Skeletal muscle satellite cell (primary cell): ENCODE measurements around the gene NKAIN4.

ENCODE experiments used
- H3K27me3 ChIP-seq: 2 replicates; pipeline ENCODE4 v1.7.0; 2013; ENCODE audit warnings: low read length; ENCODE audit not compliant: control insufficient read depth, insufficient read depth
- H3K36me3 ChIP-seq: 2 replicates; pipeline ENCODE4 v1.7.0; 2013; ENCODE audit warnings: mild to moderate bottlenecking, control low read depth, low read length; ENCODE audit not compliant: insufficient read depth
- H3K4me1 ChIP-seq: 2 replicates; pipeline ENCODE4 v1.7.0; 2013; ENCODE audit warnings: low read length; ENCODE audit not compliant: control insufficient read depth, insufficient read depth
- H3K4me2 ChIP-seq: 2 replicates; pipeline ENCODE4 v1.7.0; 2013; ENCODE audit warnings: mild to moderate bottlenecking, low read length
- H3K4me3 ChIP-seq: 2 replicates; pipeline ENCODE4 v1.7.0; 2013; ENCODE audit warnings: low read length
- H3K9ac ChIP-seq: 2 replicates; pipeline ENCODE4 v1.7.0; 2013; ENCODE audit warnings: mild to moderate bottlenecking, low read depth, low read length, moderate library complexity
- H3K9me3 ChIP-seq: replicated peaks from 2 replicates; pipeline ENCODE4 v1.7.0; 2013; ENCODE audit warnings: mild to moderate bottlenecking, control low read depth, low read length

NKAIN4 gene

GRCh38 chr20:63269724-63270123, 15.5 kb upstream of the NKAIN4 start:
- Histone ChIP-seq H3K36me3 (no peaks in the 10 kb centered on the region), H3K4me2 (no peak overlapping the region), H3K4me3 (no peak overlapping the region), H3K27me3 (peaks cover 42% of the 10 kb centered on the region), H3K4me1 (peaks cover 15% of the 10 kb centered on the region), H3K9ac (no peak overlapping the region), H3K9me3 (no peaks in the 10 kb centered on the region)

DNA sequence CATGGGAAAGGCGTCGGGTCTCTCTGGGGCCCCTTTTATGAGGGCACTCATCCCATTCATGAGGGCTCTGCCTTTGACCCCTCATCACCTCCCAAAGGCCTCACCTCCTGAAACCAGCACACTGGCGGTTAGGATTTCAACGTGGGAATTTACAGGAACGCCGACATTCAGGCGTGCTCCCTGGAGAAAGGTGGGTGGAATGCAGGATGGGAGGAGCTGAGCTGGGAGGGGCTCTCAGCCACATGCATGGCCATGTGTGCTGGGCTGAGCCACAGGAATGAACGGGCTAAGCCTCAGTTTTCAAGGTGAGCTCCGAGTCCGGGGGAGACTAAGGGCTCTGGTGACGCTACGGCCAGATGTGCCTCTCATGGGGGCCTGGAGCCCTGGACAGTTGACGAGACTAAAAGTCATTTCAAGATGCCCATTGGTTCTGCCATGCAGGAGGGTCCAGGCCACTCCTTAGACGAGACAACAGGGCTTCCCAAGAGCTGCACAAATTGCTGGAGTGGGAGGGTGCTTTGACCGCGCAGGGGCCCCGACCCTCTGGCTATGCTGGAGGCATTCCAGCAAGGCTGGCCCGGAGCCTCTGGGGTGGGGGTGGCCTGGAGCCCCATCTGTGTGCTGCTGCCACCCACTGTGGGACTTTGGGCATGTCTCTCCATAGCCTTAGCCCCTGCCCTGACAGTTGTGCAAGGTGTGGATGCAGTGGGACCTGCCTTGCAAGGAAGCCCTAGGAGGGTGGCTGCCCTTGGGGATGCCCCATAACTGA, 14.6 kb upstream of the NKAIN4 start:
- H3K27me3 ChIP-seq: peaks cover 51% of the 10 kb centered on the region
- H3K9ac ChIP-seq: no peak overlapping the region

DNA sequence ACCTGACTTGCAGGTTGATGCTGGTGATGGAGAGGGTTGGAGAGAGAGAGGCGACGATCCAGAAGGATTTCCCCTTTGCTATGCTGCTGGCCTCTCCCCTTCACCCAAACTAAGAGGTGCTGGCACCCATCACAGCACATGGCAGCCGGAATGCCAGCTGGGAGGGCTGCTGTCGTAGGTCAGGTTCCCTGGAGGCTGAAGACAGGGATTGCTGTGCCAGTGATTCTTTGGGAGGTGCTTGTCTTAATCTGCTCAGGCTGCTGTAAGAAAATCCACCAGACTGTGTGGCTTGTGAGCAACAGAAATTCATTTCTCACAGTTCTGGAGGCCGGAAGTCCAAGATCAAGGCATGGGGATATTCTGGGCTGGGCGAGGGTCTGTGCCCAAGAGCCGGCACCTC, 14.0 kb upstream of the NKAIN4 start:
- no peak overlapping the region for H3K9ac ChIP-seq
- peaks cover 52% of the 10 kb centered on the region for H3K27me3 ChIP-seq
- H3K36me3 ChIP-seq: no peaks in the 10 kb centered on the region
- no peak overlapping the region for H3K4me3 ChIP-seq
- H3K4me1 ChIP-seq: peaks cover 4% of the 10 kb centered on the region
- no peaks in the 10 kb centered on the region for H3K9me3 ChIP-seq
- no peak overlapping the region for H3K4me2 ChIP-seq

More for the DNA sequence above, 14.6 kb upstream of the NKAIN4 start:
- Histone ChIP-seq H3K9me3 (no peaks in the 10 kb centered on the region), H3K4me3 (no peak overlapping the region), H3K36me3 (no peaks in the 10 kb centered on the region), H3K4me2 (no peak overlapping the region), H3K4me1 (peaks cover 7% of the 10 kb centered on the region)

DNA sequence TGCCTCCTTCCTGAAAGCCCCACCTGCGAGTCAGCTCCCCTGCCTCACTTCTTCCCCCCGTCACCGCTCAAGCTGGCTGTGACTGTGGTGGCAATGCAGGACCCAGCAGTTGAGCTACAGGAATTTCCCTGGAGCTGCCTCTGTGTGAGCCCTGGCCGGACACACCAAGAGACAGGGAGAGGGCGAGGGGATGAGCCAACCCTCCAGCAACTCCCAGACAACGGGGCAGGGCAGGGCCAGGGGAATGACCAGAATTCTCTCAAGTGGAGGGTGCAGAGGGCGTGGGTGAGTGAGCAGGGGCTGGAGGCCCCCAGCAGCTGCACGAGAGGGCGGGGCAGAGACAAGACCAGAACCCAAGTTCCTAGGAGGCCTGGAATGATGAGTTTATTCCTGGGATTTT, 13.4 kb upstream of the NKAIN4 start:
- peaks cover 4% of the 10 kb centered on the region for H3K4me1 ChIP-seq
- no peak overlapping the region for H3K4me3 ChIP-seq
- H3K9ac ChIP-seq: no peak overlapping the region
- H3K9me3 ChIP-seq: no peaks in the 10 kb centered on the region
- no peak overlapping the region for H3K4me2 ChIP-seq
- no peaks in the 10 kb centered on the region for H3K36me3 ChIP-seq
- H3K27me3 ChIP-seq: peaks cover 52% of the 10 kb centered on the region

DNA sequence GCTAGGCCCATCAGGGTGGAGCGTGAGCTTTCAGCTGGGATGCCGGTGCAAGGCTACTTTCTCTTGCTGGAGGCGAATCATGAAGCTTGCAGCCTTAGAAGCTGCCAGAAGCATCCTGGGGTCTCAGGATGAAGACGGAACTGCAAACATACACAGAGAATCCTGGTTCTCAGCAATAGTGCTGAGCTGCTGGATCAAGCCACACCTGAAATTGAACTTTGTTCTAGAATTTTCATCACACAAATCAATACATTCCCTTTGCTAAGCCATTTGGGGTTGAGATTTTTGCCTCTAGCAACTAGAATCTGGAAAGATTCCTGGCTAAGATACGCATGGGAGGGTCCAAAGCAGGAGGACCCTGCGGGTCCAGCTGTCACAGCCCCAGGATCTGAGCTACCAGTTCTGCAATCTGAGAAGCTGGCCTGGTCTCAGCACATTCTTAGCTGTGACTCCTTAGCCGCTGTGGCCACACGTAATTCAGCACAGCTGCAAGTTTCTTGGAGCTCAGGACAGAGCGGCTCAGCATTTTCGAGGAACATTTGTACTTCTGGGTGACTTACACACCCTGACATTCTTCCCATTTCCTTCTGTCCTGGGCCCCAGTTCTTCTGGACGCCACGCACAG, 11.7 kb upstream of the NKAIN4 start:
- Histone ChIP-seq H3K4me1 (peaks cover 4% of the 10 kb centered on the region), H3K4me2 (no peak overlapping the region), H3K9ac (no peak overlapping the region), H3K27me3 (peaks cover 59% of the 10 kb centered on the region), H3K36me3 (no peaks in the 10 kb centered on the region), H3K9me3 (no peaks in the 10 kb centered on the region), H3K4me3 (no peak overlapping the region)

DNA sequence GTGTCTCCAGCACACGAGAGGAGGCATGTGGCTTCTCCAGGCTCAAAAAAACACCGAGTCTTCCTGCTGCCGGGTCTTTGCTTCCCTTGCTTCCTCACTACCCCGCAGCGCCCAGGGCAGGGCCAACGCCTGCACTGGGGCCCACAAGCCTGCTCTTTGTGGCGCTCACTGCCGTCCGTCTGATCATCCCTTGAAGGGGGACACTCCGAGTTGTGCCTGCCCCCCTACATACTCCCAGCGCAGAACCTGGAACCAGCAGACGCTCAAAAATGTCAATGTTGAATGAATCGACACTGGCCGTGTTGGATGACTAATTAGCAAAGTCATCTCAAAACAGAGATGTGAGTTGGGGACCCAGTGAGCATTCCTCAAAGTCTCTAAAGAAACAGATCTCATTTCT, 10.3 kb upstream of the NKAIN4 start:
- Histone ChIP-seq H3K4me2 (no peak overlapping the region), H3K36me3 (no peaks in the 10 kb centered on the region), H3K4me3 (no peak overlapping the region), H3K9me3 (no peaks in the 10 kb centered on the region), H3K9ac (no peak overlapping the region), H3K27me3 (peaks cover 74% of the 10 kb centered on the region), H3K4me1 (peaks cover 4% of the 10 kb centered on the region)

- Histone ChIP-seq H3K9me3 (no peaks in the 10 kb centered on the region), H3K27me3 (peaks cover 76% of the 10 kb centered on the region), H3K4me3 (no peak overlapping the region), H3K4me1 (peaks cover 4% of the 10 kb centered on the region), H3K4me2 (no peak overlapping the region), H3K36me3 (no peaks in the 10 kb centered on the region), H3K9ac (no peak overlapping the region)
Observed at GRCh38 chr20:63264000-63264399, 9.7 kb upstream of the NKAIN4 start.

- no peaks in the 10 kb centered on the region for H3K9me3 ChIP-seq
- H3K4me2 ChIP-seq: no peak overlapping the region
- no peaks in the 10 kb centered on the region for H3K36me3 ChIP-seq
- H3K9ac ChIP-seq: no peak overlapping the region
- no peak overlapping the region for H3K4me3 ChIP-seq
- peaks cover 76% of the 10 kb centered on the region for H3K27me3 ChIP-seq
- peaks cover 1% of the 10 kb centered on the region for H3K4me1 ChIP-seq
Observed at GRCh38 chr20:63262836-63263235, 8.6 kb upstream of the NKAIN4 start.

GRCh38 chr20:63261795-63262528, 7.7 kb upstream of the NKAIN4 start:
- H3K36me3 ChIP-seq: no peaks in the 10 kb centered on the region
- no peaks in the 10 kb centered on the region for H3K4me1 ChIP-seq
- no peak overlapping the region for H3K4me2 ChIP-seq
- no peaks in the 10 kb centered on the region for H3K9me3 ChIP-seq
- peaks cover 73% of the 10 kb centered on the region for H3K27me3 ChIP-seq
- no peak overlapping the region for H3K4me3 ChIP-seq
- no peak overlapping the region for H3K9ac ChIP-seq

DNA sequence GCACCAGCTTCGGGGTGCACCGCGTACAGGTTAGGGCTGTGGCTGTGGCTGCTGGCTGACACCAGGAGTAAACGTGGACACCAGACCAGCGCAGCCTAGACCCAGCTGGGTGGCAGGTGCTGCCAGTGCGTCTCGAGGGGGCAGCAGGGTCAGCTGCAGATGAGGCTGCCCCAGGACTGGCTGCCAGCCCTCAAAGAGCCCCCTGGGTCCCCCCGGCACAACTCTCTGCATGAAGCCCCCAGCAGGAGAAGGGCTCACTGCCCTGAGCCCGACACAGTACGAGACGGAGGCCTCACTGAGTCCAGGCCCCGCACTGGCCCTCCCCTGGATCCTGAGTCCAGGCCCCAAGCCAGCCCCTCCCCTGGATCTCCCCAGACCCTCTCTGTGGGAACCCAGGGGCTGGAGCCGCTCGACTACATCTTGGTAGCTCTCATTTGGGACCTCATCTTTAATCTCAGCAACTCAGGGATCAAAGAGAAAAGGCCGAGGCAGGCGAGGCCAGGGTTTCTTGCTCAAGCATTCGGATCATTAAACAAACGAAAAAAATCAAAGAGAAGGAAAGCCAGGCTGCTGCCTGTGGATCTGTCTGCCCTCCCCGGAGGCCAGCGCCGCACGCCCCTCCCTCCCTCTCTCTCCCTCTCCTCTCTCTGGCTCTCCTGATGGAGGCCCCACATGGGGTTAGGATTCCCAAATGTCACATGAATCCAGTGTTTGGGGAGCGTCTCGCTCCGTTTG, 7.0 kb upstream of the NKAIN4 start:
- H3K4me3 ChIP-seq: no peak overlapping the region
- H3K9ac ChIP-seq: no peak overlapping the region
- H3K4me2 ChIP-seq: no peak overlapping the region
- H3K27me3 ChIP-seq: peaks cover 76% of the 10 kb centered on the region
- no peaks in the 10 kb centered on the region for H3K4me1 ChIP-seq
- H3K36me3 ChIP-seq: no peaks in the 10 kb centered on the region
- no peaks in the 10 kb centered on the region for H3K9me3 ChIP-seq

GRCh38 chr20:63260521-63260920, 6.3 kb upstream of the NKAIN4 start:
- Histone ChIP-seq H3K4me3 (no peak overlapping the region), H3K4me1 (no peaks in the 10 kb centered on the region), H3K27me3 (peaks cover 76% of the 10 kb centered on the region), H3K36me3 (no peaks in the 10 kb centered on the region), H3K4me2 (no peak overlapping the region), H3K9me3 (no peaks in the 10 kb centered on the region), H3K9ac (no peak overlapping the region)
